HCT116 (cell line): ENCODE measurements around the gene HADH. TPM values are rescaled to one million over a fixed set of nuclear protein-coding genes. Genes with fewer than 3 reads are reported as not detected.

Experiments
- ATAC-seq: fragments of 200-7000 bp; cut with Tn5 transposase; 2 replicates; pipeline ENCODE4 v1.9.1; 2020; ENCODE audit warnings: mild to moderate bottlenecking, moderate library complexity
- BruUV-seq: library from RNA; stranded (reverse); fragments of 400-500 nt; replicated peaks from 2 replicates; lab custom pipeline; 2021; lab: Mats Ljungman, UMichigan
- CTCF ChIA-PET: fragments of 300-600 bp; sonication (Branson Sonifier 250); formaldehyde crosslinking; loops from one replicate; lab custom pipeline; 2021; ENCODE audit warnings: antibody characterized with exemption; lab: Charles Lee
- POLR2A ChIA-PET: fragments of 300-600, 350-600 bp; sonication (Branson Sonifier 250); formaldehyde crosslinking; loops from one replicate; lab custom pipeline; 2021; ENCODE audit warnings: antibody characterized with exemption; lab: Charles Lee
- RAD21 ChIA-PET, 2 experiments: fragments of 300-600 bp; sonication (Branson Sonifier 250); formaldehyde crosslinking; loops; one replicate each; lab custom pipeline; 2023; ENCODE audit warnings: low total read pairs in 2 of 2; ENCODE audit not compliant: uncharacterized antibody in 2 of 2, unreplicated experiment in 2 of 2, low non-redundant PET in 1 of 2; lab: Charles Lee
- DNase-seq: peaks from one replicate; pipeline ENCODE4 v3.0.0-alpha.2; 2010; ENCODE audit warnings: low read depth, low spot score
- H2AFZ ChIP-seq: fragments of 200-600 bp; shearing (Covaris generic), sonication (generic); 2 replicates; pipeline ENCODE4 v1.6.1; 2017; ENCODE audit warnings: low read depth, mixed run types, mixed read lengths, antibody characterized with exemption, low read length; ENCODE audit not compliant: poor library complexity, severe bottlenecking
- H3K27ac ChIP-seq: 2 replicates; pipeline ENCODE4 v1.5.1; 2012; ENCODE audit warnings: low read depth, low read length
- H3K27me3 ChIP-seq: fragments of 200-600 bp; sonication (generic); 2 replicates; pipeline ENCODE4 v1.6.1; 2016; ENCODE audit warnings: mixed run types, low read length, mixed read lengths; ENCODE audit not compliant: insufficient read depth
- H3K36me3 ChIP-seq, 2 experiments: fragments of 200-500 bp in 1 of 2; fragments of 200-600 bp in 1 of 2; sonication (Bioruptor generic) in 1 of 2; sonication (generic) in 1 of 2; 2 replicates each; pipeline versions ENCODE4 v1.5.1 to v1.6.1; 2014 to 2016; ENCODE audit warnings: low read length in 2 of 2, inconsistent platforms in 1 of 2, mixed read lengths in 1 of 2, mixed run types in 1 of 2; ENCODE audit not compliant: insufficient read depth in 2 of 2, control insufficient read depth in 1 of 2
- H3K4me1 ChIP-seq, 2 experiments: fragments of 200-600 bp in 1 of 2; sonication (generic) in 1 of 2; 2 replicates each; pipeline versions ENCODE4 v1.5.1 to v1.6.1; 2012 to 2017; ENCODE audit warnings: low read length in 2 of 2, inconsistent platforms in 1 of 2, mild to moderate bottlenecking in 1 of 2, mixed read lengths in 1 of 2, mixed run types in 1 of 2, moderate library complexity in 1 of 2; ENCODE audit not compliant: insufficient read depth in 2 of 2, control insufficient read depth in 1 of 2
- H3K4me2 ChIP-seq: fragments of 200-600 bp; sonication (generic); 2 replicates; pipeline ENCODE4 v1.6.1; 2017; ENCODE audit warnings: mixed run types, low read length, mixed read lengths
- H3K4me3 ChIP-seq, 2 experiments: fragments of 200-600 bp in 1 of 2; sonication (generic) in 1 of 2; replicated peaks in 1 of 2; 2 replicates each; pipeline ENCODE4 v1.5.1; 2011 to 2016; ENCODE audit warnings: low read length in 2 of 2, control low read depth in 1 of 2, low read depth in 1 of 2, mild to moderate bottlenecking in 1 of 2, mixed read lengths in 1 of 2, mixed run types in 1 of 2
- H3K79me2 ChIP-seq: fragments of 200-600 bp; sonication (generic); 2 replicates; pipeline ENCODE4 v1.6.1; 2017; ENCODE audit warnings: mild to moderate bottlenecking, mixed run types, low read length, moderate library complexity, mixed read lengths; ENCODE audit not compliant: insufficient read depth
- H3K9ac ChIP-seq: fragments of 200-600 bp; sonication (generic); 2 replicates; pipeline ENCODE4 v1.6.1; 2016; ENCODE audit warnings: low read length, mixed read lengths
- H3K9me2 ChIP-seq: fragments of 200-600 bp; sonication (generic), shearing (Covaris generic); 2 replicates; pipeline ENCODE4 v1.6.1; 2017; ENCODE audit warnings: mixed run types, mild to moderate bottlenecking, moderate library complexity; ENCODE audit not compliant: insufficient read depth
- H3K9me3 ChIP-seq, 2 experiments: fragments of 200-500 bp in 1 of 2; fragments of 200-600 bp in 1 of 2; sonication (Bioruptor generic) in 1 of 2; sonication (generic) in 1 of 2; 2 replicates each; pipeline ENCODE4 v1.6.1; 2014 to 2017; ENCODE audit warnings: low read length in 2 of 2, mixed read lengths in 2 of 2, inconsistent platforms in 1 of 2, low read depth in 1 of 2, mild to moderate bottlenecking in 1 of 2, mixed run types in 1 of 2, moderate library complexity in 1 of 2; ENCODE audit not compliant: control insufficient read depth in 1 of 2, insufficient read depth in 1 of 2
- H4K20me1 ChIP-seq: fragments of 200-600 bp; sonication (generic), shearing (Covaris generic); 2 replicates; pipeline ENCODE4 v1.6.1; 2017; ENCODE audit warnings: mixed run types, mild to moderate bottlenecking, moderate library complexity; ENCODE audit not compliant: insufficient read depth
- ATF3 ChIP-seq: IDR thresholded peaks from 2 replicates; pipeline ENCODE4 v1.6.1; 2012
- CTCF ChIP-seq, 3 experiments: fragments of 200-600 bp in 1 of 3; sonication (generic) in 1 of 3; IDR thresholded peaks in 2 of 3; conservative IDR thresholded peaks in 1 of 3; 2 replicates each; pipeline ENCODE4 v1.5.1; 2012 to 2017; ENCODE audit warnings: low read depth in 2 of 3, low read length in 2 of 3, antibody characterized with exemption in 1 of 3, borderline replicate concordance in 1 of 3, control low read depth in 1 of 3, mild to moderate bottlenecking in 1 of 3, mixed read lengths in 1 of 3, mixed run types in 1 of 3, moderate library complexity in 1 of 3; ENCODE audit not compliant: insufficient read depth in 1 of 3
- ELF1 ChIP-seq: IDR thresholded peaks from 2 replicates; pipeline ENCODE4 v1.6.1; 2012; ENCODE audit warnings: low read depth, borderline replicate concordance
- FOSL1 ChIP-seq: IDR thresholded peaks from 2 replicates; pipeline ENCODE4 v1.6.1; 2012; ENCODE audit warnings: low read depth
- POLR2A ChIP-seq: IDR thresholded peaks from 2 replicates; pipeline ENCODE4 v1.7.0; 2011; ENCODE audit warnings: borderline replicate concordance; ENCODE audit not compliant: insufficient read depth, insufficient read length; ENCODE audit errors: extremely low read depth
- SRF ChIP-seq: IDR thresholded peaks from 2 replicates; pipeline ENCODE4 v1.6.1; 2012; ENCODE audit warnings: low read depth
- TCF7L2 ChIP-seq: IDR thresholded peaks from 2 replicates; pipeline ENCODE4 v1.7.0; 2011; ENCODE audit warnings: borderline replicate concordance, inconsistent platforms; ENCODE audit not compliant: insufficient read depth, insufficient read length; ENCODE audit errors: extremely low read depth
- ZFX ChIP-seq: fragments of 450-650 bp; IDR thresholded peaks from 2 replicates; pipeline ENCODE4 v1.6.1; 2017
- intact Hi-C: fragments of 100-400 bp; cut with micrococcal nuclease; formaldehyde crosslinking; loops from 2 replicates; pipeline ENCODE4 v1.10.0; 2022
- total RNA-seq: library from RNA; stranded (reverse); gene quantifications from one replicate; pipeline ENCODE4 v1.2.1, GENCODE V29; 2021; ENCODE audit not compliant: unreplicated experiment
- TF ChIP-seq, protein P1 (sequence below): IDR thresholded peaks from 2 replicates; pipeline ENCODE4 v1.6.1; 2012; ENCODE audit warnings: low read depth

HADH gene
- total RNA-seq, 1 experiment from 2014 or later: 30.2 TPM

- Histone ChIP-seq H4K20me1 (no peaks in the 10 kb centered on the region), H3K9ac (no peak overlapping the region), H3K9me2 (no peaks in the 10 kb centered on the region), H2AFZ (no peak overlapping the region), H3K4me2 (no peak overlapping the region), H3K79me2 (peaks cover 4% of the 10 kb centered on the region; the same call in 1 of the 2 replicates), H3K4me3 (no peak overlapping the region), H3K36me3 (peaks cover 3 to 6% of the 10 kb centered on the region in 2 experiments; a peak in 2 of 4 replicates), H3K9me3 (no peaks in the 10 kb centered on the region), H3K27me3 (no peaks in the 10 kb centered on the region), H3K27ac (no peak overlapping the region), H3K4me1 (no peaks in the 10 kb centered on the region)
- POLR2A ChIA-PET: no interaction called here
- no TSS peak for BruUV-seq
- CTCF ChIA-PET: no interaction called here
- DNase-seq (no peak), ATAC-seq (no peak; the same call in 1 of the 2 replicates)
- RAD21 ChIA-PET: no interaction called here
- intact Hi-C loops: no loop called here
- no peak for TF ChIP-seq CTCF (IDR thresholded peaks at IDR 0.05 in 2 of 3, conservative IDR thresholded peaks at IDR 0.05 in 1 of 3; ENCODE audit: borderline replicate concordance in 1 of 3, insufficient read depth in 1 of 3, low read depth in 2 of 3, low read length in 2 of 3)
- TF ChIP-seq SRF: no peak
- no peak for TF ChIP-seq ZFX
Observed at GRCh38 chr4:108006361-108006760, 16.7 kb downstream of the HADH start.

GRCh38 chr4:108007984-108008383 is 18.3 kb downstream of the HADH start:
- intact Hi-C loops: no loop called here
- H3K4me1 ChIP-seq: no peaks in the 10 kb centered on the region
- no peaks in the 10 kb centered on the region for H3K9me2 ChIP-seq
- no TSS peak for BruUV-seq
- H3K4me3 ChIP-seq: no peak overlapping the region
- DNase-seq: no peak
- ChIA-PET RAD21 (no interaction called here), CTCF (no interaction called here), POLR2A (no interaction called here)
- no peak overlapping the region for H3K4me2 ChIP-seq
- peaks cover 4% of the 10 kb centered on the region; the same call in 1 of the 2 replicates for H3K79me2 ChIP-seq
- no peaks in the 10 kb centered on the region for H3K9me3 ChIP-seq
- no peaks in the 10 kb centered on the region for H4K20me1 ChIP-seq
- no peak overlapping the region for H2AFZ ChIP-seq
- H3K9ac ChIP-seq: no peak overlapping the region
- H3K27ac ChIP-seq: no peak overlapping the region
- no peaks in the 10 kb centered on the region for H3K27me3 ChIP-seq
- no peak for ATAC-seq
- peaks cover 3 to 7% of the 10 kb centered on the region in 2 experiments; a peak in 2 of 4 replicates for H3K36me3 ChIP-seq
- TF ChIP-seq FOSL1: no peak
- TF ChIP-seq ELF1: no peak
- no peak for TF ChIP-seq TCF7L2
- TF ChIP-seq CTCF (IDR thresholded peaks at IDR 0.05 in 2 of 3, conservative IDR thresholded peaks at IDR 0.05 in 1 of 3; ENCODE audit: borderline replicate concordance in 1 of 3, insufficient read depth in 1 of 3, low read depth in 2 of 3, low read length in 2 of 3): no peak
- TF ChIP-seq POLR2A: no peak
- TF ChIP-seq, protein P1, sequence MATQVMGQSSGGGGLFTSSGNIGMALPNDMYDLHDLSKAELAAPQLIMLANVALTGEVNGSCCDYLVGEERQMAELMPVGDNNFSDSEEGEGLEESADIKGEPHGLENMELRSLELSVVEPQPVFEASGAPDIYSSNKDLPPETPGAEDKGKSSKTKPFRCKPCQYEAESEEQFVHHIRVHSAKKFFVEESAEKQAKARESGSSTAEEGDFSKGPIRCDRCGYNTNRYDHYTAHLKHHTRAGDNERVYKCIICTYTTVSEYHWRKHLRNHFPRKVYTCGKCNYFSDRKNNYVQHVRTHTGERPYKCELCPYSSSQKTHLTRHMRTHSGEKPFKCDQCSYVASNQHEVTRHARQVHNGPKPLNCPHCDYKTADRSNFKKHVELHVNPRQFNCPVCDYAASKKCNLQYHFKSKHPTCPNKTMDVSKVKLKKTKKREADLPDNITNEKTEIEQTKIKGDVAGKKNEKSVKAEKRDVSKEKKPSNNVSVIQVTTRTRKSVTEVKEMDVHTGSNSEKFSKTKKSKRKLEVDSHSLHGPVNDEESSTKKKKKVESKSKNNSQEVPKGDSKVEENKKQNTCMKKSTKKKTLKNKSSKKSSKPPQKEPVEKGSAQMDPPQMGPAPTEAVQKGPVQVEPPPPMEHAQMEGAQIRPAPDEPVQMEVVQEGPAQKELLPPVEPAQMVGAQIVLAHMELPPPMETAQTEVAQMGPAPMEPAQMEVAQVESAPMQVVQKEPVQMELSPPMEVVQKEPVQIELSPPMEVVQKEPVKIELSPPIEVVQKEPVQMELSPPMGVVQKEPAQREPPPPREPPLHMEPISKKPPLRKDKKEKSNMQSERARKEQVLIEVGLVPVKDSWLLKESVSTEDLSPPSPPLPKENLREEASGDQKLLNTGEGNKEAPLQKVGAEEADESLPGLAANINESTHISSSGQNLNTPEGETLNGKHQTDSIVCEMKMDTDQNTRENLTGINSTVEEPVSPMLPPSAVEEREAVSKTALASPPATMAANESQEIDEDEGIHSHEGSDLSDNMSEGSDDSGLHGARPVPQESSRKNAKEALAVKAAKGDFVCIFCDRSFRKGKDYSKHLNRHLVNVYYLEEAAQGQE: no peak
- TF ChIP-seq ZFX: no peak
- TF ChIP-seq ATF3: no peak
